DMS53 treated with DMSO at 0.1 percent for 48 hours (cell line): ENCODE measurements around the gene DPH7.
"Not testable (repeated sequence)": the region's sequence is repeated elsewhere in the genome, so short reads cannot be mapped to it uniquely, and the experiment has no call there.

Source experiments
- DNase-seq: peaks from one replicate; lab custom pipeline; 2025; ENCODE audit not compliant: unreplicated experiment; lab: John Stamatoyannopoulos, UW

Gene DPH7

GRCh38 chr9:137578518-137579258 is at the start of gene DPH7:
Gene DPH7 (minus strand): TSS chr9:137578925. CDS start chr9:137578777, 148 bp downstream.
- peak; percentile 86 for DNase-seq

GRCh38 chr9:137627406-137627805 is 48.7 kb upstream of the DPH7 start:
- DNase-seq = not testable (repeated sequence)

- no peak for DNase-seq
Observed at GRCh38 chr9:137626464-137626863, 47.7 kb upstream of the DPH7 start.

GRCh38 chr9:137622211-137622610 is 43.5 kb upstream of the DPH7 start:
- DNase-seq = not testable (repeated sequence)

GRCh38 chr9:137621131-137621757 is 42.5 kb upstream of the DPH7 start:
- DNase-seq = no peak

- DNase-seq = no peak
Observed at GRCh38 chr9:137620581-137620980, 41.9 kb upstream of the DPH7 start.

- DNase-seq = no peak
Observed at GRCh38 chr9:137620048-137620405, 41.3 kb upstream of the DPH7 start.

- DNase-seq = no peak
Observed at GRCh38 chr9:137619240-137620047, 40.7 kb upstream of the DPH7 start.

GRCh38 chr9:137618105-137619067 is 39.7 kb upstream of the DPH7 start, which contains the start of gene EHMT1:
Gene EHMT1 (plus strand): TSS chr9:137619005. CDS start chr9:137619029, 24 bp downstream.
- peak; percentile 80 for DNase-seq

GRCh38 chr9:137615387-137615871 is 36.7 kb upstream of the DPH7 start:
- DNase-seq = no peak

GRCh38 chr9:137614631-137615386 is 36.1 kb upstream of the DPH7 start:
- DNase-seq = no peak

- no peak for DNase-seq
Observed at GRCh38 chr9:137613738-137614523, 35.2 kb upstream of the DPH7 start.

GRCh38 chr9:137613259-137613658 is 34.5 kb upstream of the DPH7 start:
- no peak for DNase-seq

GRCh38 chr9:137612741-137613142 is 34.0 kb upstream of the DPH7 start:
- no peak for DNase-seq

GRCh38 chr9:137611623-137612609 is 33.2 kb upstream of the DPH7 start:
- peak; percentile 90 for DNase-seq

GRCh38 chr9:137610944-137611343 is 32.2 kb upstream of the DPH7 start:
- no peak for DNase-seq

- DNase-seq = no peak
Observed at GRCh38 chr9:137607141-137607857, 28.6 kb upstream of the DPH7 start.
